ENCODE data around the gene BCAN. TPM values are rescaled to one million over a fixed set of nuclear protein-coding genes. Genes with fewer than 3 reads are reported as not detected.

The BCAN gene
- polyA plus RNA-seq, 1 donor (not counting 4 experiments of a cell fraction or from before 2014, with no cell fraction given): not detected

DNA sequence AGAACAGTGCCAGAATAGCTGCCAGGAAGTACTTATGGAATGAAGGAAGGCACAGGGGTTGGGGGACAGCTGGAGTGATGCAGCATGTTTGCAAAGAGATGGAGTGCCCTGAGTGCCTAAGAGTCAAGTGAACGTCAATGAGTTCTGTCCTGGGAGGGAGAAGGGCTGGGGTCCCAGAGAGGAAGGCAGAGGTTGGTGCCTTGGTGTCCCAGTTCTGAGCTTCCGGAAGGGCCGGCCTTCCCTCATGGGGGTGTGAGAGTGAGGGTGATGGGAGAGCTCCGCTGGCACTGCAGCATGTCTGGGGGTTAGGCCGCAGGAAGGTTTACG lies 17.7 kb downstream of the BCAN start:
- peaks cover 26% of the 10 kb centered on the region for H3K4me1 ChIP-seq (ENCODE audit: control insufficient read depth, extremely low read depth, insufficient read depth, low read length)
- H3K79me2 ChIP-seq (ENCODE audit: control insufficient read depth, insufficient read depth, low read length): no peaks in the 10 kb centered on the region
- no peaks in the 10 kb centered on the region for H3K9me3 ChIP-seq (ENCODE audit: control insufficient read depth, low read depth, low read length)
- H4K20me1 ChIP-seq (ENCODE audit: control insufficient read depth, extremely low read depth, insufficient read depth, low read length): peaks cover 4% of the 10 kb centered on the region
- TF ChIP-seq, protein P1, sequence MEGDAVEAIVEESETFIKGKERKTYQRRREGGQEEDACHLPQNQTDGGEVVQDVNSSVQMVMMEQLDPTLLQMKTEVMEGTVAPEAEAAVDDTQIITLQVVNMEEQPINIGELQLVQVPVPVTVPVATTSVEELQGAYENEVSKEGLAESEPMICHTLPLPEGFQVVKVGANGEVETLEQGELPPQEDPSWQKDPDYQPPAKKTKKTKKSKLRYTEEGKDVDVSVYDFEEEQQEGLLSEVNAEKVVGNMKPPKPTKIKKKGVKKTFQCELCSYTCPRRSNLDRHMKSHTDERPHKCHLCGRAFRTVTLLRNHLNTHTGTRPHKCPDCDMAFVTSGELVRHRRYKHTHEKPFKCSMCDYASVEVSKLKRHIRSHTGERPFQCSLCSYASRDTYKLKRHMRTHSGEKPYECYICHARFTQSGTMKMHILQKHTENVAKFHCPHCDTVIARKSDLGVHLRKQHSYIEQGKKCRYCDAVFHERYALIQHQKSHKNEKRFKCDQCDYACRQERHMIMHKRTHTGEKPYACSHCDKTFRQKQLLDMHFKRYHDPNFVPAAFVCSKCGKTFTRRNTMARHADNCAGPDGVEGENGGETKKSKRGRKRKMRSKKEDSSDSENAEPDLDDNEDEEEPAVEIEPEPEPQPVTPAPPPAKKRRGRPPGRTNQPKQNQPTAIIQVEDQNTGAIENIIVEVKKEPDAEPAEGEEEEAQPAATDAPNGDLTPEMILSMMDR (optimal IDR thresholded peaks at IDR 0.05 in 1 of 3, IDR thresholded peaks at IDR 0.05 in 1 of 3, conservative IDR thresholded peaks at IDR 0.05 in 1 of 3; ENCODE audit: extremely low read depth in 1 of 3, insufficient read depth in 2 of 3, low read length in 3 of 3): no peak
- TF ChIP-seq EZH2 (IDR thresholded peaks at IDR 0.05; ENCODE audit: low read length): no peak
- dilution Hi-C loops (cut with MboI; ENCODE audit: extremely low pct_ligation_motif_present, low sequenced_read_pairs): no loop called here
- DNase-seq (ENCODE audit: low read depth, low spot score) (no peak), FAIRE-seq (no peak)
- no peak overlapping the region for H3K4me3 ChIP-seq (ENCODE audit: control insufficient read depth in 2 of 3, extremely low read depth in 1 of 3, insufficient read depth in 2 of 3, low read depth in 1 of 3, low read length in 3 of 3)
- H3K36me3 ChIP-seq (ENCODE audit: control insufficient read depth in 2 of 2, extremely low read depth in 1 of 2, insufficient read depth in 2 of 2, low read length in 2 of 2): no peaks in the 10 kb centered on the region
- no peak overlapping the region for H3K9ac ChIP-seq (ENCODE audit: control insufficient read depth, extremely low read depth, insufficient read depth, low read length)
- peak overlapping the region; percentile 14 for H2AFZ ChIP-seq (ENCODE audit: control insufficient read depth, low read length)
- H3K27me3 ChIP-seq (ENCODE audit: control insufficient read depth, extremely low read depth, insufficient read depth, low read length): peaks cover 33% of the 10 kb centered on the region
- no peak overlapping the region for H3K27ac ChIP-seq (ENCODE audit: control insufficient read depth, insufficient read depth, low read length)
- H3K9me1 ChIP-seq (ENCODE audit: control insufficient read depth, extremely low read depth, insufficient read depth, low read length): no peaks in the 10 kb centered on the region
- H3K4me2 ChIP-seq (ENCODE audit: control insufficient read depth, extremely low read depth, insufficient read depth, low read depth, low read length): peak overlapping the region; percentile 52

DNA sequence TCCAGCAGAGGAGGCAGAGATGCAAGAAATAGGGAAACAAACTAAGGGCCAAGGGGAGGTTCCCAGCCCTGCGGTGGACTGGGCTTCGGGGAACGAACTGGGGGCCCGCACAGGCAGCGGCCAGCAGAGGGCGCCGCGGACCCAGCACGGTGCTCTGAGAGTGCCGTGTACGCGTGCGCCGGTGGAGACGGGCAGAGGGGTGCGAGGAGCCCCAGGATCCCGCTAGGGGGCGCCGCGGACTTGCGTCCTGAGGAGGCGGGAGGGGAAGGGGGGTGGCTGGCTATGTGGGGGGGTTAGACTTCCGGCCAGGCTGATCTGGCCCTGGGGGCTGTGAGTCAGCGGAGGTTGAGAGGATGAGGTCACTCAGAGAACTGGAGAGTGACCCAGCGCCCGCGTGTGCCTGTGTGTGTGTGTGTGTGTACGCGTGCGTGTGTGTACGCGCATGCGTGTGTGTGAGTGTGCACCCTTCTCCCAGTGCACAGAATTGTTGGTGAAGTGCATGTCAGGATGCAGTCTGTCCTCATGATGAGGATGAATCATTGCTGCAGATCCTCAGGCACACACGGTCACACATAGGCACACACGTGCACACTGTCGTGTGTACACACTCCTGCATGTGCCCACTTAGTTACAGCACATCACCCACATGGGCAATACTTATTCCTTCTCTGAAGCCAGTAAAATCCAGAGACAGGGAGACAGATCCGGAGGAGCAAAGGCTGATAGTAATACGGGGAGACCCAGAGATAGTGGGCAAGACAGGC lies 18.3 kb downstream of the BCAN start:
- Histone ChIP-seq H2AFZ (ENCODE audit: control insufficient read depth, low read length) (peak overlapping the region; percentile 14), H3K27me3 (ENCODE audit: control insufficient read depth, extremely low read depth, insufficient read depth, low read length) (peaks cover 28% of the 10 kb centered on the region), H4K20me1 (ENCODE audit: control insufficient read depth, extremely low read depth, insufficient read depth, low read length) (peaks cover 4% of the 10 kb centered on the region), H3K79me2 (ENCODE audit: control insufficient read depth, insufficient read depth, low read length) (no peaks in the 10 kb centered on the region), H3K9ac (ENCODE audit: control insufficient read depth, extremely low read depth, insufficient read depth, low read length) (no peak overlapping the region), H3K36me3 (ENCODE audit: control insufficient read depth in 2 of 2, extremely low read depth in 1 of 2, insufficient read depth in 2 of 2, low read length in 2 of 2) (no peaks in the 10 kb centered on the region), H3K9me3 (ENCODE audit: control insufficient read depth, low read depth, low read length) (no peaks in the 10 kb centered on the region), H3K9me1 (ENCODE audit: control insufficient read depth, extremely low read depth, insufficient read depth, low read length) (no peaks in the 10 kb centered on the region), H3K27ac (ENCODE audit: control insufficient read depth, insufficient read depth, low read length) (peak overlapping the region; percentile 15), H3K4me3 (ENCODE audit: control insufficient read depth in 2 of 3, extremely low read depth in 1 of 3, insufficient read depth in 2 of 3, low read depth in 1 of 3, low read length in 3 of 3) (no peak overlapping the region), H3K4me2 (ENCODE audit: control insufficient read depth, extremely low read depth, insufficient read depth, low read depth, low read length) (peak overlapping the region; percentile 52), H3K4me1 (ENCODE audit: control insufficient read depth, extremely low read depth, insufficient read depth, low read length) (peaks cover 26% of the 10 kb centered on the region)
- DNase-seq (ENCODE audit: low read depth, low spot score) (peak; percentile 95), FAIRE-seq (no peak)
- no peak for TF ChIP-seq EZH2 (IDR thresholded peaks at IDR 0.05; ENCODE audit: low read length)
- TF ChIP-seq, protein P1 (optimal IDR thresholded peaks at IDR 0.05 in 1 of 3, IDR thresholded peaks at IDR 0.05 in 1 of 3, conservative IDR thresholded peaks at IDR 0.05 in 1 of 3; ENCODE audit: extremely low read depth in 1 of 3, insufficient read depth in 2 of 3, low read length in 3 of 3): peak; percentile 93 to 100 (median 97)
- dilution Hi-C loops (cut with MboI; ENCODE audit: extremely low pct_ligation_motif_present, low sequenced_read_pairs): no loop called here

Data from keratinocyte (primary cell).